ENCODE data around the gene CBARP. TPM values are rescaled to one million over a fixed set of nuclear protein-coding genes. Genes with fewer than 3 reads are reported as not detected.
A peak's percentile ranks its signal among the peaks of the same experiment; 100 is the strongest.

Gene CBARP
- total and polyA plus RNA-seq, 2 of the 13 experiments (the other 11 are each of a cell fraction or from before 2014, with no cell fraction given), result 1.2 to 1.4 TPM

DNA sequence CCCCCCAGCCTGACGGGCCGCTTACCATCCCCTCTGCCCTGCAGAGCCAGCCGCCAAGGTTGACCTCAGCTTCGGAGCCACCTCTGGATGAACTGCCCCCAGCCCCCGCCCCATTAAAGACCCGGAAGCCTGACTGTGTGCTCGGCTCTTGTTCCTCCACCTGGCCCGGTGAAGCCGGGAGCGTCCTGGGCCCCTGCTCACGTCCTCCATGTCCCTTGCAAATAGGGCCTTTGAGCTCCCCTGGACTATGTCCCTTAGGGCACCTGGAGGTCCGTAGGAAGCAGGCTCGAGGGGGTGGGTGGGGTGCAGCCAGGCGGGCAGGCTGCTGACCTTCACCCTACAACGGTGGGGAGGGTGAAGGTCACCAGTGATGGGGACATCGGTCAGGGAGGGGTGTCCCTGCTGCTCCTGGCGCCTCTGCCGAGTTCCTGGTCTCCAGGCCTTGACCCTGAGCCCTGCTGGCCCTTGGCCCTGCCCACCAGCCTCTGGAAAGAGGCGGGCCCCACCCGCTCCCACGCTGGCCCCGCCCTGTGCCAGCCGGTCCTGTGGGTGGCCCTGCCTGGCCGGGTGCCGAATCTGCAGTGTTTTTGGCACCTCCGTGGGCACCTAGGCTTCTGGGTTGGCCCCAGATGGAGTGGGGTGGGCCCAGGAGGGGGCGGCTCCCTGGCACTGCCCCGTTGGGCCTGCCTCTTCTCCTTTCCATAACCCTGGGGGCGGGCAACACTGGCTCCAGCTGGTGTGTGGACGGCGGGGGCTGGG is 7.1 kb upstream of the CBARP start (continued):
- TF ChIP-seq HNF4G (IDR thresholded peaks at IDR 0.05; ENCODE audit: borderline replicate concordance, low read depth, low read length) (peak; percentile 97), HNF4G (CRISPR knock-in tag; IDR thresholded peaks at IDR 0.05; ENCODE audit: borderline replicate concordance, low read depth) (peak; percentile 99), SNRNP70 (IDR thresholded peaks at IDR 0.05; ENCODE audit: low read depth, low read length) (no peak), RARA (CRISPR knock-in tag; IDR thresholded peaks at IDR 0.05) (peak; percentile 99), ZFP36L1 (CRISPR knock-in tag; IDR thresholded peaks at IDR 0.05) (no peak), ZNF782 (CRISPR knock-in tag; IDR thresholded peaks at IDR 0.05; ENCODE audit: borderline replicate concordance) (no peak; the same call in 1 of the 2 replicates), NFE2 (CRISPR knock-in tag; IDR thresholded peaks at IDR 0.05) (no peak), ZNF713 (CRISPR knock-in tag; IDR thresholded peaks at IDR 0.05) (no peak), ELF3 (CRISPR knock-in tag; IDR thresholded peaks at IDR 0.05) (peak; percentile 95), SMAD3 (CRISPR knock-in tag; IDR thresholded peaks at IDR 0.05) (peak; percentile 62; the same call in 1 of the 2 replicates), REPIN1 (CRISPR knock-in tag; IDR thresholded peaks at IDR 0.05; ENCODE audit: borderline replicate concordance, low read depth) (peak; percentile 37; the same call in 1 of the 2 replicates), DNMT1 (CRISPR knock-in tag; IDR thresholded peaks at IDR 0.05) (peak; percentile 87; the same call in 1 of the 2 replicates), ZNF879 (CRISPR knock-in tag; IDR thresholded peaks at IDR 0.05) (0 out of 2 replicates have a peak, but pooled peaks have one; percentile 26), ZNF839 (CRISPR knock-in tag; IDR thresholded peaks at IDR 0.05; ENCODE audit: borderline replicate concordance) (0 out of 2 replicates have a peak, but pooled peaks have one; percentile 20), ZNF878 (CRISPR knock-in tag; IDR thresholded peaks at IDR 0.05) (no peak), MXD4 (CRISPR knock-in tag; IDR thresholded peaks at IDR 0.05) (peak; percentile 71; the same call in 1 of the 2 replicates), ZNF772 (CRISPR knock-in tag; IDR thresholded peaks at IDR 0.05) (peak; percentile 83)
- TF ChIP-seq, protein P1, sequence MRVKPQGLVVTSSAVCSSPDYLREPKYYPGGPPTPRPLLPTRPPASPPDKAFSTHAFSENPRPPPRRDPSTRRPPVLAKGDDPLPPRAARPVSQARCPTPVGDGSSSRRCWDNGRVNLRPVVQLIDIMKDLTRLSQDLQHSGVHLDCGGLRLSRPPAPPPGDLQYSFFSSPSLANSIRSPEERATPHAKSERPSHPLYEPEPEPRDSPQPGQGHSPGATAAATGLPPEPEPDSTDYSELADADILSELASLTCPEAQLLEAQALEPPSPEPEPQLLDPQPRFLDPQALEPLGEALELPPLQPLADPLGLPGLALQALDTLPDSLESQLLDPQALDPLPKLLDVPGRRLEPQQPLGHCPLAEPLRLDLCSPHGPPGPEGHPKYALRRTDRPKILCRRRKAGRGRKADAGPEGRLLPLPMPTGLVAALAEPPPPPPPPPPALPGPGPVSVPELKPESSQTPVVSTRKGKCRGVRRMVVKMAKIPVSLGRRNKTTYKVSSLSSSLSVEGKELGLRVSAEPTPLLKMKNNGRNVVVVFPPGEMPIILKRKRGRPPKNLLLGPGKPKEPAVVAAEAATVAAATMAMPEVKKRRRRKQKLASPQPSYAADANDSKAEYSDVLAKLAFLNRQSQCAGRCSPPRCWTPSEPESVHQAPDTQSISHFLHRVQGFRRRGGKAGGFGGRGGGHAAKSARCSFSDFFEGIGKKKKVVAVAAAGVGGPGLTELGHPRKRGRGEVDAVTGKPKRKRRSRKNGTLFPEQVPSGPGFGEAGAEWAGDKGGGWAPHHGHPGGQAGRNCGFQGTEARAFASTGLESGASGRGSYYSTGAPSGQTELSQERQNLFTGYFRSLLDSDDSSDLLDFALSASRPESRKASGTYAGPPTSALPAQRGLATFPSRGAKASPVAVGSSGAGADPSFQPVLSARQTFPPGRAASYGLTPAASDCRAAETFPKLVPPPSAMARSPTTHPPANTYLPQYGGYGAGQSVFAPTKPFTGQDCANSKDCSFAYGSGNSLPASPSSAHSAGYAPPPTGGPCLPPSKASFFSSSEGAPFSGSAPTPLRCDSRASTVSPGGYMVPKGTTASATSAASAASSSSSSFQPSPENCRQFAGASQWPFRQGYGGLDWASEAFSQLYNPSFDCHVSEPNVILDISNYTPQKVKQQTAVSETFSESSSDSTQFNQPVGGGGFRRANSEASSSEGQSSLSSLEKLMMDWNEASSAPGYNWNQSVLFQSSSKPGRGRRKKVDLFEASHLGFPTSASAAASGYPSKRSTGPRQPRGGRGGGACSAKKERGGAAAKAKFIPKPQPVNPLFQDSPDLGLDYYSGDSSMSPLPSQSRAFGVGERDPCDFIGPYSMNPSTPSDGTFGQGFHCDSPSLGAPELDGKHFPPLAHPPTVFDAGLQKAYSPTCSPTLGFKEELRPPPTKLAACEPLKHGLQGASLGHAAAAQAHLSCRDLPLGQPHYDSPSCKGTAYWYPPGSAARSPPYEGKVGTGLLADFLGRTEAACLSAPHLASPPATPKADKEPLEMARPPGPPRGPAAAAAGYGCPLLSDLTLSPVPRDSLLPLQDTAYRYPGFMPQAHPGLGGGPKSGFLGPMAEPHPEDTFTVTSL (CRISPR knock-in tag; IDR thresholded peaks at IDR 0.05; ENCODE audit: borderline replicate concordance), result peak; percentile 49; the same call in 1 of the 2 replicates
- TF ChIP-seq, protein P2, sequence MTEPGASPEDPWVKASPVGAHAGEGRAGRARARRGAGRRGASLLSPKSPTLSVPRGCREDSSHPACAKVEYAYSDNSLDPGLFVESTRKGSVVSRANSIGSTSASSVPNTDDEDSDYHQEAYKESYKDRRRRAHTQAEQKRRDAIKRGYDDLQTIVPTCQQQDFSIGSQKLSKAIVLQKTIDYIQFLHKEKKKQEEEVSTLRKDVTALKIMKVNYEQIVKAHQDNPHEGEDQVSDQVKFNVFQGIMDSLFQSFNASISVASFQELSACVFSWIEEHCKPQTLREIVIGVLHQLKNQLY (CRISPR knock-in tag; IDR thresholded peaks at IDR 0.05), result peak; percentile 68
- TF ChIP-seq, protein P3, sequence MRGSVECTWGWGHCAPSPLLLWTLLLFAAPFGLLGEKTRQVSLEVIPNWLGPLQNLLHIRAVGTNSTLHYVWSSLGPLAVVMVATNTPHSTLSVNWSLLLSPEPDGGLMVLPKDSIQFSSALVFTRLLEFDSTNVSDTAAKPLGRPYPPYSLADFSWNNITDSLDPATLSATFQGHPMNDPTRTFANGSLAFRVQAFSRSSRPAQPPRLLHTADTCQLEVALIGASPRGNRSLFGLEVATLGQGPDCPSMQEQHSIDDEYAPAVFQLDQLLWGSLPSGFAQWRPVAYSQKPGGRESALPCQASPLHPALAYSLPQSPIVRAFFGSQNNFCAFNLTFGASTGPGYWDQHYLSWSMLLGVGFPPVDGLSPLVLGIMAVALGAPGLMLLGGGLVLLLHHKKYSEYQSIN (CRISPR knock-in tag; IDR thresholded peaks at IDR 0.05; ENCODE audit: borderline replicate concordance), result no peak
- TF ChIP-seq, protein P4, sequence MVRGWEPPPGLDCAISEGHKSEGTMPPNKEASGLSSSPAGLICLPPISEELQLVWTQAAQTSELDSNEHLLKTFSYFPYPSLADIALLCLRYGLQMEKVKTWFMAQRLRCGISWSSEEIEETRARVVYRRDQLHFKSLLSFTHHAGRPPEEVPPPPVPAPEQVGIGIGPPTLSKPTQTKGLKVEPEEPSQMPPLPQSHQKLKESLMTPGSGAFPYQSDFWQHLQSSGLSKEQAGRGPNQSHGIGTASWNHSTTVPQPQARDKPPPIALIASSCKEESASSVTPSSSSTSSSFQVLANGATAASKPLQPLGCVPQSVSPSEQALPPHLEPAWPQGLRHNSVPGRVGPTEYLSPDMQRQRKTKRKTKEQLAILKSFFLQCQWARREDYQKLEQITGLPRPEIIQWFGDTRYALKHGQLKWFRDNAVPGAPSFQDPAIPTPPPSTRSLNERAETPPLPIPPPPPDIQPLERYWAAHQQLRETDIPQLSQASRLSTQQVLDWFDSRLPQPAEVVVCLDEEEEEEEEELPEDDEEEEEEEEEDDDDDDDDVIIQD (CRISPR knock-in tag; IDR thresholded peaks at IDR 0.05; ENCODE audit: low read depth), result 0 out of 2 replicates have a peak, but pooled peaks have one; percentile 35
